CD4-positive, alpha-beta T cell treated with Interleukin-4 for 1 hour (primary cell): ENCODE results near the gene CDH13.

Experiments used
- DNase-seq, 2 donors: peaks; one replicate each; pipeline ENCODE4 v3.0.0-alpha.2; 2020 to 2022

CDH13 gene

DNA sequence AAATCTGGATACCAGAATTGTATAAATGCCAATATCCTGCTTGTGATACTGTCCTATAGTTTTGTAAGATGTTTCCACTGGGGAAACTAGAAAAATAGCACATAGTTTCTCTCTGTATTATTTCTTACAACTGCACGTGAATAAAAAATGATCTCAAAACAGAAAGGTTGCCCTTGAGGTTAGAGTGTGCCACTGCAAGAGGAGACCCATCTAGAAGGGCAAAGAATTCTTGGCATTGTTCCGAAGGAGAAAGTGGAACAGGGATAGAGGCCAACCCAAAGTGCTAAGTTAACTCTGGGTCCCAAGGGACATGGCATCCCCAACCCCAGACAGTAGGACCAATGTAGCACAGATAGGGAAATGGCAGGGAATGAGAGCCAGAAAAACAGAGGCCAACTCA is 703.5 kb downstream of the CDH13 start:
- no peak for DNase-seq

DNA sequence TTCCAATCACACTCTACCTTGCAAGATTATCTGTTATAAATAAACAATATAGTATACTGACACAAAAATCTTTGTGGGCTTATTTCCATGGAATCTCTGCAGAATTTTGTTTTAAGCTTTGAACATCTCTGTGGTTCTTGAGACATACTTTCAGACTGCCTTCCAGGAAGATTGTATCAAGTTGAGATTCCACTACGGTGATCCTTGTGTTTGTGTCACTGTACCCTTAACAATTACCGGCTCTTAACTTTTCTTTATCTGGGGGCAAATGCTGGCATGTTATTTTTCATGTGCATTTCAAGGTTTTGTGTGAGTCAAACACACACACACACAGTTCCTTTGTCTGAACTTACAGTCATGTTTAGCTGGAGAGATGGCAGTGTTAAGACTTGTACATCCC is 708.3 kb downstream of the CDH13 start:
- DNase-seq, result no peak

DNA sequence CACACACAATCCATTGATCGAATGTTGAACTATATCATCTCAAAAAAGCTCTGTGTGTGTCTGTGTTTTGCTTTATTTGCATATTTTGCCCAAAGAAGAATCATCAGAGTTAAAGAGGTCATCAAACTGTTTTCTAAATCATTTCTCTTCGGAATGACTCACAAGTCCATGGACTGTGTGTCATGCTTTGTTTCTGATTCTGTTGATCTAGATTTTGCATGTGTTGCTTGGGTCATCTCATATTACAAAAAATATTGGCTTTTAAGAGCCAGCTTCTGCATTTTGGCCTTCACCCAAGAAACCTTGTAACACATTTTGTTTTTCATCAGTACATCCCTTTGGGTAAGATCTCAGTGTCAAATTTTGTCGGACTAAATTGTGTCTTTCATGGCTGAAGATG is 709.8 kb downstream of the CDH13 start:
- no peak for DNase-seq

GRCh38 chr16:83338138-83338537 is 711.4 kb downstream of the CDH13 start:
- DNase-seq, result no peak

GRCh38 chr16:83338941-83339340 is 712.2 kb downstream of the CDH13 start:
- DNase-seq, result no peak

DNA sequence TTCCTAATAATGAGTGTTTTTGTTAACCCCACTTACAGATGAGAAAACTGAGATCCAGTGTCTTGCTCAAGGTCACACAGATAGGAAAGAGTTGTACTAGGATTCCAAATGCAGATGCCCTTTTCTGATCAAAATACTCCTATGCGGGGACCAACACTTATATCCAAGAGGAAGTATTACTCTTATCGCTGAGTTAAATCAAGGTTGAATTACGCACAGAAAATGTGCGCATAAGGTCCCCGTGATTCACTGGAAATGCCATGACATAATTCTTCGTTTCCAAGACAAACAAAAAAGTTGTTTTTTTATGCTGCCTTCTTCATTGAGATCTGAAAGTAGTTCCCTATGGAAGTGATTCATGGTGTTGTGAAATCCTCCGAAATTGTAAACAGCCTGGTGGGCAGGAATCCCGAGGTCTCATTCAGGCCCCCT is 717.2 kb downstream of the CDH13 start:
- no peak for DNase-seq

GRCh38 chr16:83345846-83346640 is 719.3 kb downstream of the CDH13 start:
- DNase-seq, result no peak

- no peak for DNase-seq
Measured at GRCh38 chr16:83348991-83349390, 722.2 kb downstream of the CDH13 start.

DNA sequence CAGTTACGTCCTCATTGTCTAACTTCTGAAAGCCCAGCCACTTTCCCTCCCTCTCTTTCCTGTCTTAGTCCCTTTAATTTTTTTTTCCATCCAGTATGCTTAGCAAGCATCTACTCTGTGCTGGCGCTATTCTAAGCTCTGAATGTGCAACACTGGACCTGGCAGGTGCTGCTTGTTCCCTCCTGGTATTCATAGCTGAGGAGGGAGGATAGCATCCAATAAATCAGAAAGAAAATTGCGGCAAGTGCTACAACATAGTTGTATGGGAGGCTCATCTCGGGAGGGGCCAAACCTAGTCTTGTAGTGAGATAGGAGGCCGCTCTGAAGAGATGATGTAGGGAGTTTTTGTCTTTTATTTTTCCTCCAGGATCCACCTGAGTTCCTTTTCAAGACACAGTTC is 723.7 kb downstream of the CDH13 start:
- DNase-seq, result no peak

GRCh38 chr16:83351846-83352245 is 725.1 kb downstream of the CDH13 start:
- DNase-seq, result no peak

- DNase-seq, result no peak
Measured at GRCh38 chr16:83353241-83353640, 726.5 kb downstream of the CDH13 start.

DNA sequence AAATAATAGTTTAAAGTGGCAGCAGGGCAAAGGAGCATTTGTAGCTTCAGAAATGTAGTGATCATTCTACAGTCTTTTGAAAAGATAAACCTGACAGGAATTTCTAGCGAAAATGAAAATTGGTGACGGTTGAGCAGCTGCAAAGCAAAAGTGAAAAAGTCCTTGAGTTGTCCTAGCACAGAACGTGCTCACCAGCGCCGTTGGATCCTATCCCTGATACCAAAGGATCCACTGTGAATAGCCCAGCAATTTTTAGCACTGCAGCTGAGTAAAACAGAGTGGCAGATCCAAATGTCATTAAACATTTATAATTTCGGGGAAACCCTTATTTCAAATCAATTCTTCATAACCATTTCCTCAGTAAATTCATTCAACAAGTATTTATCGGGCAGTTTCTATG is 727.2 kb downstream of the CDH13 start:
- no peak for DNase-seq

DNA sequence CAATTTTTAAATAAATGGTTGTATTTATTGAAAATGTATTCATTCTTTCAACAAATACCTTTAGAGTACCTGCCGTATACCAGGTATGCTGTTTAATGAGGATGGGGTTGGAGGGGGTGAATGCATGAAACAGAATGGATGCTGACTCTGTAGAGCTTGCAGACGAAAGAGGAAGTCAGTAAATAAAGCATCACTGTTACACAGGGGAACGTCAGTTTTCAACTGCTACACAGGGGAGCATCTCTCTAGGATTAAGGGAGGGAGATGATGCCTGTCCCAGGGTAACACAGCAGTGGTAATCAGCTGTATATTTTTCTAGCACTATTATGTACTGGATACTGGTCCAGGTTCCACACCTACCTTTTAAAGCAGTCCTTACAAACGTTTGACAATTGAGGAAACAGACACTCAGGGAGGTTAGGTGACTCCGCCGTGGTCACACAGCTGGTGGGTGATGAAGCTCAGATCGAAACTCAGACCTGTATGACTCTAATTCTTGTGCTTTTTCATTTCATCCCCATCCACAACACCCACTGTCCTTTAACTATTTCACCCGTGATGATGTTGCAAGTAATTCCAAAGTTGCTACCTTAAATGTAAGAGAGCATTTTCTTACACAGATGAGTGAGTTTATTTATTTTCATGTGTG is 728.9 kb downstream of the CDH13 start:
- DNase-seq, result no peak

GRCh38 chr16:83356266-83356665 is 729.5 kb downstream of the CDH13 start:
- peak in 1 of 2 donors; percentile 12 for DNase-seq

- DNase-seq, result no peak
Measured at GRCh38 chr16:83356986-83357385, 730.2 kb downstream of the CDH13 start.

DNA sequence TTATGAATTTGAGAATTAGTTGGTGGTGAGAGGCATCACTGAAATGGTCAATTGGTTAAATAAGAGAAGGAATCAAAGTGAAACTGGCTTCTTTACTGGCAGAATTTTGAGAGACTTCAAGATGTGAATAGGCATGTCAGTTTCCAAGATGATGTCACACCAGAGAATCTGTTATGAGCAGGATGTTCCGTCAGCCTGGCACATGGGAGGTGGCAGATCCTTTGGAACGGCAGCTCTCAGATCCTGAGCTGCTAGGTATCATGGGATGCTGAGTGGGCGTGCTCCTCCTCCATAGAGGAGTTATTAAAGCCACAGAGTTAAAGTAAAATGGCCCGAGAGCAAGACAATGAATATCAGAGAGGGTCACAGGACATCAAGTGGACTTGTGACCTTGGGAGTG is 736.8 kb downstream of the CDH13 start:
- no peak for DNase-seq

DNA sequence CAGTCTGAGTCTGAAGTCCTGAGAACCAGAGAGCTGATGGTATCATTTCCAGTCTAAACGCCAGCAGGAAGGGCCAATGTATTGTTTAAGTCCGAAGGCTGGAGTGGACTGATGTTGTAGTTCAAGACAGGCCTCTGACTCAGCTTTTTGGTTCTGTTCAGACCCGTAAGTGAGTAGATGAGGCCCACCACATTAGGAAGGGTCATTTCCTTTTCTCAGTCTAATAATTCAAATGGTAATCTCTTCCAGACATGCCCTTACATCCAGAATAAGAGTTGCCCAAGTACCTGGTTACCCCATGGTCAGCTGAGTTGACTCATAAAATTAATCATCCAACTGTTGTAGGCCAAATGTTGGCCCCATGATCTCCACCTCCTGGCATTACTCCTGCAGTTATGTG is 738.4 kb downstream of the CDH13 start:
- no peak for DNase-seq

- DNase-seq, result no peak
Measured at GRCh38 chr16:83366228-83366627, 739.5 kb downstream of the CDH13 start.

GRCh38 chr16:83374979-83375378 is 748.2 kb downstream of the CDH13 start:
- no peak for DNase-seq

DNA sequence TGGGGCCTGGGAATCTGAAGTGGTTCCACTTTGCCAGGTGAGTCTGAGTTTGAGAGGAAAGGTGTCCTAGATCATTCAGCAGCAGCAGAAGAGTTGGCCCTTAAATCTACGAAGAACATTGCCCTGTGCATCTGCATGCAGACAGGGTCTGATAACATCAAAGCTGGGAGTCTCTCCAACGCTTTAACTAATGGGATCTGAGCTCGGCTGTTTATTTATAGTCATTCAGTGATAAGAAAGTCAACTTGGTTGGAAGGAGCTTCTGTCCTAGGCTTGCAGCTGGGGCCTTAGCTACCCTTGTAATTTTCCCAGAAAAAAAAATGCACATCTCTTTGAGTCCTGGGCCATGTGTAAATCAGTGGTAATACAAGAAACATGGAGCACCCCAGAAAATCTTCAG is 763.0 kb downstream of the CDH13 start:
- DNase-seq, result no peak

- no peak for DNase-seq
Measured at GRCh38 chr16:83390759-83391158, 764.0 kb downstream of the CDH13 start.

DNA sequence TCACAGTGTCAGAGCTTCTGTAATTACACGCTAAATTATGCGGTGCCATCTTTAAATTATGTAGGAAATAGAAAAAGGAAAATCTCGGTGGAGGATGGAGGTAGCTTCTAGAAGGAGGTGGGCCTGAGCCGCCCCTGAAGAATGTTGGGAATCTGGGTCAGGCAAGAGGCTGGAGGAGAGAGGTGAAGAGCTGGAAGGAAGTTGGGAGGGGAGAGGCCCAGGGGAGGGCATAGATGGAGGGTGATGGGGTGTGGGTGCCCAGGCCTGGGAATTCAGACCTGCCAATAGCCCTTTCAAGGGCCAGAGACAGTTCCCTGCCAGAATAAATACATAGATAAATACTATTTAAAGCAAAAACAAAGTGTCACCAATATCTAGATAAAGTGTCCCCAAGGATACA is 766.0 kb downstream of the CDH13 start:
- DNase-seq, result no peak

GRCh38 chr16:83393196-83393981 is 766.6 kb downstream of the CDH13 start:
- no peak for DNase-seq
